ELF-1 (cell line): ENCODE measurements around the gene VGLL4.

ENCODE experiments used
- DNase-seq: peaks from one replicate; pipeline ENCODE4 v3.0.0-alpha.2; 2016; ENCODE audit warnings: low read depth, low spot score

Gene VGLL4

GRCh38 chr3:11565492-11565891 is 78.2 kb downstream of the VGLL4 start:
- no peak for DNase-seq

GRCh38 chr3:11565072-11565471 is 78.6 kb downstream of the VGLL4 start:
- no peak for DNase-seq

- DNase-seq = no peak
These were observed 79.1 kb downstream of the VGLL4 start for GRCh38 chr3:11564577-11565001.

- no peak for DNase-seq
These were observed 79.9 kb downstream of the VGLL4 start for GRCh38 chr3:11563865-11564185.

GRCh38 chr3:11563159-11563864 is 80.4 kb downstream of the VGLL4 start:
- DNase-seq = no peak

GRCh38 chr3:11562277-11562881 is 81.3 kb downstream of the VGLL4 start:
- no peak for DNase-seq

- DNase-seq = no peak
These were observed 83.0 kb downstream of the VGLL4 start for GRCh38 chr3:11560746-11561145.

- DNase-seq = no peak
These were observed 83.7 kb downstream of the VGLL4 start for GRCh38 chr3:11559816-11560633.

- no peak for DNase-seq
These were observed 84.5 kb downstream of the VGLL4 start for GRCh38 chr3:11558918-11559815.

- DNase-seq = no peak
These were observed 85.3 kb downstream of the VGLL4 start for GRCh38 chr3:11558411-11558903.

- no peak for DNase-seq
These were observed 85.7 kb downstream of the VGLL4 start for GRCh38 chr3:11558002-11558401.

GRCh38 chr3:11556851-11557644 is 86.7 kb downstream of the VGLL4 start:
- no peak for DNase-seq

GRCh38 chr3:11555881-11556633 is 87.7 kb downstream of the VGLL4 start:
- DNase-seq = no peak

- no peak for DNase-seq
These were observed 88.4 kb downstream of the VGLL4 start for GRCh38 chr3:11555211-11555782.

- no peak for DNase-seq
These were observed 89.0 kb downstream of the VGLL4 start for GRCh38 chr3:11554666-11555065.

GRCh38 chr3:11554236-11554610 is 89.5 kb downstream of the VGLL4 start:
- DNase-seq = no peak

GRCh38 chr3:11553436-11554235 is 90.1 kb downstream of the VGLL4 start:
- DNase-seq = no peak

- no peak for DNase-seq
These were observed 91.1 kb downstream of the VGLL4 start for GRCh38 chr3:11552289-11553264.
